ENCODE measurements around the gene CNNM1.

The CNNM1 gene

DNA sequence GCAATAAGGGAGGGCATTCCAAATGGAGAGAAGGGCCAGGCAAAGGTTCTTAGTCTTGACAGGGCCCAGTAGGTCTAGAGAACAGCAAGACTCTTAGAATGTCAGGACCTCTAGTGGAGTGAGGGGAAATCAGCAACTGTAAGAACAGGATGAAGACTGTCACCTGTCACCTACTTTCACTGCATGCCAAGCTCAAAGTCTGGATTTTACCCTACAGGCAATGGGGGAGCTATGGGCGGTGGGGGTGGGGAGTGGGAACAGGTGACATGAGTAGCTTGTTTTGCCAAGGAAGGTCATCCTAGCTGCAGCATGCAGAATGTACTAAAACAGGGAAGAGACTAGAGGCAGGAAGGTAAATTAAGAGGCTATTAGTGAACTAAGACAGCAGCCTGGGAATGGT is 82.9 kb downstream of the CNNM1 start:
- in situ Hi-C loops (cut with MboI; ENCODE audit: low sequenced_read_pairs) = no loop called here

GRCh38 chr10:99418910-99419624 is 89.9 kb downstream of the CNNM1 start:
- in situ Hi-C loops (cut with MboI; ENCODE audit: low sequenced_read_pairs) = no loop called here

GRCh38 chr10:99419688-99420087 is 90.5 kb downstream of the CNNM1 start:
- in situ Hi-C loops (cut with MboI; ENCODE audit: low sequenced_read_pairs) = no loop called here

- in situ Hi-C loops (cut with MboI; ENCODE audit: low sequenced_read_pairs) = no loop called here
Measured at GRCh38 chr10:99421233-99421739, 92.1 kb downstream of the CNNM1 start.

GRCh38 chr10:99422529-99423096 is 93.5 kb downstream of the CNNM1 start:
- in situ Hi-C loops (cut with MboI; ENCODE audit: low sequenced_read_pairs) = no loop called here

DNA sequence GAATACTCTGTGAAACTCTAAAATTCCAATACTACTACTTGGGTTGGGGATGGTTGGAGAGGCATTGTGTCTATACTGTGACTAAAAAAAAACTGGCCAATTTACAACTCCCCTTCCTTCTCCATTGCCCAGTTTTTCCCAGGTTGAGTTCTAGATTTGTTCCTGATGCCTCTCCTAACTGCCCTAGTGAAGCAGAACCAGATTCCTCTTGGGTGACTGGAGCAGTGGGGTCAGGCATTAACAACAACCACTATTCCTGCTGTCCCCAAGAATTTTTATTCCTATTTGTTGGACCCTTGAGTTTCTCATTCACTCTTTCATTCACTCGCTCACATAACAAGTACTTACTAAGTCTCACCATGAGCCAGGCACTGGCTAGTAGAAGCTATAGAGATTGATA is 95.5 kb downstream of the CNNM1 start:
- in situ Hi-C loops (cut with MboI; ENCODE audit: low sequenced_read_pairs) = loop anchor here (25.0 kb wide), 1 partner anchor 288 kb away; no protein-coding TSS in a partner anchor

GRCh38 chr10:99425204-99425603 is 96.0 kb downstream of the CNNM1 start:
- in situ Hi-C loops (cut with MboI; ENCODE audit: low sequenced_read_pairs) = loop anchor here (25.0 kb wide), 1 partner anchor 287 kb away; no protein-coding TSS in a partner anchor

DNA sequence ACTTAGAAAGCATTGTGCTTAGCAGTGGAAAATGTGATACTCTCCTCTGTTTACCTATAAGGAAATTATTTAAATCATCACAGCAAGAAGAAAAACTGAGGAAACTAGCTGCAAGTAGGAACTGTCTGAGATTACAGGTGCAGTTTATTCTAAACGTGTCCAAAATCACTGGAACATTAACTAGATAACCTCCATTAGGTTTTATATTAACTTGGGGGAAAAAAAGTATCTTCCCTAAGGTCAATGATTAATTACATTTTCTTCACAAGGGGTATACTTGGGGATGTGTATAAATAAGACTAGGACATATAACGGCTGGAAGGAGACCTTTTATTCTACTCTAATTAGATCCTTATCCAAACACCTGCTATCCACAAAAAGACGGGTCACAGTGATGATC is 97.5 kb downstream of the CNNM1 start:
- in situ Hi-C loops (cut with MboI; ENCODE audit: low sequenced_read_pairs) = loop anchor here (25.0 kb wide), 1 partner anchor 286 kb away; no protein-coding TSS in a partner anchor

- in situ Hi-C loops (cut with MboI; ENCODE audit: low sequenced_read_pairs) = loop anchor here (25.0 kb wide), 1 partner anchor 285 kb away; no protein-coding TSS in a partner anchor
Measured at GRCh38 chr10:99427566-99428190, 98.5 kb downstream of the CNNM1 start.

DNA sequence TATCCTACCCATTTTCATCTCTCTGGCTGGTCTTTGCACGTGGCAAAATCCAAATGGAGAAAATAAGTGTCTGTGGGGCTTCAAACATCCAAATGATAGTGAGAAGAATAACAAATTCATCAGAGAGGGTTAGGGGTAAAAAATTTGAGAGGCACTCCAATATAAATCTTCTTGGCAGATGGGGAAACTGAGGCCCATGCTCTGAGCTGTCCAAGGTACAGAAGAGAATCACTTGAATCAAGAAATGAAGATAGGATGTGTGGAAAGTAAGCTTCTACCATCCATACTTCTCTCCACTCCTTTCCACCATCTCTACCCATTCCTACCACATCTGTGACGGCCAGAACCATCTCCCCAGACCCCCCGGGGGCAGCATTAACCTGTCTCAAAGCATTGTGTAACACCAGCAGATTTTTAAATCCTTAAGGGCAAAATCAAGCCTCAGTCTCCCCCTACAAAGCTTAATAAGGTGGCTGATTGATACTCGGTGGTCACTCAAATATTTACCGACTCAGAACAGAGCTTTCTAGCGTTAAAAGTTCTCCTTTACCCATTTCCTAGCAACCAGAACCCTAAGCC is 100.5 kb downstream of the CNNM1 start:
- in situ Hi-C loops (cut with MboI; ENCODE audit: low sequenced_read_pairs) = loop anchor here (25.0 kb wide), 1 partner anchor 283 kb away; no protein-coding TSS in a partner anchor

GRCh38 chr10:99430116-99430450 is 100.9 kb downstream of the CNNM1 start:
- in situ Hi-C loops (cut with MboI; ENCODE audit: low sequenced_read_pairs) = loop anchor here (25.0 kb wide), 1 partner anchor 282 kb away; no protein-coding TSS in a partner anchor

GRCh38 chr10:99430451-99431189 is 101.5 kb downstream of the CNNM1 start, which contains the start of gene GOT1:
Gene GOT1 (minus strand): TSS chr10:99430624. CDS start chr10:99430565, 59 bp downstream.
- in situ Hi-C loops (cut with MboI; ENCODE audit: low sequenced_read_pairs) = loop anchor here (25.0 kb wide), 1 partner anchor 282 kb away; no protein-coding TSS in a partner anchor

- in situ Hi-C loops (cut with MboI; ENCODE audit: low sequenced_read_pairs) = loop anchor here (25.0 kb wide), 1 partner anchor 281 kb away; no protein-coding TSS in a partner anchor
Measured at GRCh38 chr10:99431190-99431760, 102.1 kb downstream of the CNNM1 start.

GRCh38 chr10:99432047-99432446 is 102.9 kb downstream of the CNNM1 start:
- in situ Hi-C loops (cut with MboI; ENCODE audit: low sequenced_read_pairs) = loop anchor here (25.0 kb wide), 1 partner anchor 280 kb away; no protein-coding TSS in a partner anchor

GRCh38 chr10:99432881-99433280 is 103.7 kb downstream of the CNNM1 start:
- in situ Hi-C loops (cut with MboI; ENCODE audit: low sequenced_read_pairs) = loop anchor here (25.0 kb wide), 1 partner anchor 279 kb away; no protein-coding TSS in a partner anchor

- in situ Hi-C loops (cut with MboI; ENCODE audit: low sequenced_read_pairs) = loop anchor here (25.0 kb wide), 1 partner anchor 279 kb away; no protein-coding TSS in a partner anchor
Measured at GRCh38 chr10:99433378-99434020, 104.3 kb downstream of the CNNM1 start.

DNA sequence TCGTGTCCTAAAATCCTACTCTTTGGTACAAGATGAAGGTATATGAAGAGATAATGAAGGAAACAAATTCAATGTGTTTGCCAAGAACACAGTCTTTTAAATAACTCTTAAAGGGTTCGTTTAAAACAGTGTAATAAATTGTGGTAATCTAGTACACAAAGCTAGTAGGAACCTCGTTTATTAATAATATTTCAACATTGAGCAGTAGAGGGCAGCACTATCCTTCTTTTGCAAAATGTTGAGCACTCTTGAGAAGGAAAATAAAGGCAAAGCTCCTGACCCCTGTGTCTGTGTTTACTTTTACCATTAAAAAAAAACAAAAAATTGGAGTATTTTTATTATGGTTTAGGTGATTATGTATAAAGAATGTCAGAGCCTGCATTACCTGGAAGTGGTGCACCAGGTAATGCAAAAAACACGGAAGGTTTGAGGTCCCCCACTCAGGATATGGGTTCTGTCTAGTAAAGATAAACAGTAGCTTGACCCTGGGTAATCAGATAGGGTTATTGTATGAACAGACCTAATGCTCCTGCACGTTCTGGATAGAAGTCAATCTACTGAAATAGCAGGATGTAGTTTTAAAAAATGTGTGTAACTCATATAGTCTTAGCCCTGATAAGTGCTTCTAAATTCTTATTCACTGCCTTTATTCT is 107.0 kb downstream of the CNNM1 start:
- in situ Hi-C loops (cut with MboI; ENCODE audit: low sequenced_read_pairs) = loop anchor here (25.0 kb wide), 1 partner anchor 276 kb away; no protein-coding TSS in a partner anchor

DNA sequence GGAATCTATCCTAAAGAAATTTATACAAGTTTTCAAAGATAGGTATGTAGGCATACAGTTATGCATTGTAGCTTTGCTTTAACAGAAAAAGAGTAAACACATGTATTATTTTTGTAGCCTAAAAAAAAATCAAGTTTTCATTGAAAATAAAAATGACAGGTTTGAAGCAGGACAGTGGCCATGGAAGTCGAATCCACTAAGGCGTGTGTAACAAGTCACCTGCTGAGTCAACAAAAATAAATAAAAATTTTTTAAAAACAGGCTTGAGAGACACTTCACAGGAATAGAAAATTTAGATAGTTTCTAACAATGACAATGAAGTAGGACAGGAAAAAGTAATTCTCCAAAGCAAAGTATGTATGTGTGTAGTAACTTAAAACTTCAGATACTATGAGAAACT is 109.7 kb downstream of the CNNM1 start:
- in situ Hi-C loops (cut with MboI; ENCODE audit: low sequenced_read_pairs) = loop anchor here (25.0 kb wide), 1 partner anchor 273 kb away; no protein-coding TSS in a partner anchor

DNA sequence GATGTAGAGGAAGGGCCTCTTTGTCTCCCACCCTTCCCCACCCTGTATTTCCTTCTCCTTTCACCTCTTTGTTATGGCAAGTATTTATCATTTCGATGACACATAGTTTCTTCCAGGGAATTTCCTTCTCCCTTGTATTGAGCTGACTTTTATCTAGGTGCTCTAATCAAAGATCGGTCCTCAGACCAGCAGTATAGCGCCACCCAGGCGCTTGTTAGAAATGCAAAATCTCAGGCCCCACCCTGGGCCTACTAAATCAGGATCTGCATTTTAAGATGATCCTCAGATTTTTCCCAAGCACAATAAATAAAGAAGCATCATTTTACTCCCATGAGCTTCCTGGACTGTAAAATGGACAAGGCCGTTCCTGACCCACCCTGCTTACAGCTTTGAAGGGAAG is 113.2 kb downstream of the CNNM1 start:
- in situ Hi-C loops (cut with MboI; ENCODE audit: low sequenced_read_pairs) = loop anchor here (25.0 kb wide), 1 partner anchor 270 kb away; no protein-coding TSS in a partner anchor
